MM.1S (cell line): Measurements from ENCODE around the gene B3GALNT1.

Source experiments
- DNase-seq: peaks from one replicate; pipeline ENCODE4 v3.0.0-alpha.2; 2015
- H2AFZ ChIP-seq: fragments of 300-600 bp; sonication (generic); 2 replicates; pipeline ENCODE4 v1.6.0; 2016; ENCODE audit warnings: antibody characterized with exemption, low read length
- H3F3A ChIP-seq: fragments of 300-600 bp; sonication (generic); 2 replicates; pipeline ENCODE4 v1.6.1; 2016; ENCODE audit warnings: mild to moderate bottlenecking, antibody characterized with exemption, low read length, moderate library complexity, mixed read lengths; ENCODE audit not compliant: insufficient read depth
- H3K27ac ChIP-seq: fragments of 300-600 bp; sonication (generic); 2 replicates; pipeline ENCODE4 v1.5.1; 2016; ENCODE audit warnings: mild to moderate bottlenecking, low read length
- H3K27me3 ChIP-seq: fragments of 300-600 bp; sonication (generic); replicated peaks from 2 replicates; pipeline ENCODE4 v1.6.0; 2016; ENCODE audit warnings: low read length; ENCODE audit not compliant: insufficient read depth
- H3K36me3 ChIP-seq: fragments of 300-600 bp; sonication (generic); replicated peaks from 2 replicates; pipeline ENCODE4 v1.6.1; 2016; ENCODE audit warnings: mild to moderate bottlenecking, low read length, mixed read lengths; ENCODE audit not compliant: insufficient read depth
- H3K4me1 ChIP-seq: fragments of 300-600 bp; sonication (generic); 2 replicates; pipeline ENCODE4 v1.6.1; 2016; ENCODE audit warnings: low read length, mixed read lengths
- H3K4me2 ChIP-seq: fragments of 300-600 bp; sonication (generic); 2 replicates; pipeline ENCODE4 v1.6.0; 2016; ENCODE audit warnings: low read depth, low read length
- H3K4me3 ChIP-seq: fragments of 300-600 bp; sonication (generic); 2 replicates; pipeline ENCODE4 v1.5.1; 2016; ENCODE audit warnings: low read length, mixed read lengths
- H3K79me2 ChIP-seq: fragments of 300-600 bp; sonication (generic); 2 replicates; pipeline ENCODE4 v1.6.1; 2016; ENCODE audit warnings: mixed run types, low read length, mixed read lengths
- H3K9ac ChIP-seq: fragments of 300-600 bp; sonication (generic); 2 replicates; pipeline ENCODE4 v1.6.1; 2016; ENCODE audit warnings: low read length, mixed read lengths
- H3K9me2 ChIP-seq: fragments of 300-600 bp; sonication (generic); replicated peaks from 2 replicates; pipeline ENCODE4 v1.6.1; 2016; ENCODE audit warnings: mild to moderate bottlenecking, low read length, mixed read lengths; ENCODE audit not compliant: insufficient read depth
- H3K9me3 ChIP-seq: fragments of 300-600 bp; sonication (generic); replicated peaks from 2 replicates; pipeline ENCODE4 v1.6.1; 2016; ENCODE audit warnings: mild to moderate bottlenecking, low read length, mixed read lengths; ENCODE audit not compliant: insufficient read depth
- H4K20me1 ChIP-seq: fragments of 300-600 bp; sonication (generic); 2 replicates; pipeline ENCODE4 v1.6.1; 2016; ENCODE audit warnings: mild to moderate bottlenecking, low read length, moderate library complexity, mixed read lengths; ENCODE audit not compliant: insufficient read depth
- EZH2 ChIP-seq: fragments of 300-600 bp; sonication (generic); optimal IDR thresholded peaks from 2 replicates; pipeline ENCODE3; 2017; ENCODE audit warnings: low read depth, mild to moderate bottlenecking, antibody characterized with exemption, low read length, mixed read lengths
- EZH2phosphoT487 ChIP-seq: fragments of 300-600 bp; sonication (generic); IDR thresholded peaks from 2 replicates; pipeline ENCODE4 v1.6.1; 2018; ENCODE audit warnings: antibody characterized with exemption, low read length
- TF ChIP-seq, protein P1 (sequence below): fragments of 300-600 bp; sonication (generic); IDR thresholded peaks from 2 replicates; pipeline ENCODE4 v1.5.1; 2016; ENCODE audit warnings: antibody characterized with exemption, low read length, mixed read lengths

Gene B3GALNT1

DNA sequence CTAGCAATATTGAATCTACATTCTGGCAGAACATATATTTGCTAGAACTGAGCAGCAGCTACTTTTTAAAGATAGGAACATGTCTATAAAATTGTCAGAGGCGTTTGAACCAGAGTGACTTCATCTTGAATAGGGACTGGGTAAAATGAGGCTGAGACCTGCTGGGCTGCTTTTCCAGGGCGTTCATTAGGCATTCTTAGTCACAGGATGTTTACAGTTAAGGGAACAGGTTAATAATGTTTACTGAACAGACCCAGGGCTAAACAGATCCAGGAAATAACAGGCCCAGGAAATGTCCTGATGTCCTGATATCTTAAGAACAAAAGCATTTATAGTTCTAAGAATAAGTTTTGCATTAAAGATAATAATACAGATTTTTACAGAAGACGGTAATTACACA is 34.5 kb upstream of the B3GALNT1 start:
- Histone ChIP-seq H3K4me3 (no peak overlapping the region), H3K9me2 (no peaks in the 10 kb centered on the region), H2AFZ (no peak overlapping the region), H3F3A (no peaks in the 10 kb centered on the region), H3K27ac (no peak overlapping the region), H3K9ac (no peak overlapping the region), H4K20me1 (no peaks in the 10 kb centered on the region), H3K36me3 (no peaks in the 10 kb centered on the region), H3K79me2 (no peaks in the 10 kb centered on the region), H3K9me3 (no peaks in the 10 kb centered on the region), H3K4me2 (no peak overlapping the region), H3K4me1 (no peaks in the 10 kb centered on the region), H3K27me3 (no peaks in the 10 kb centered on the region)
- no peak for DNase-seq
- TF ChIP-seq, protein P1, sequence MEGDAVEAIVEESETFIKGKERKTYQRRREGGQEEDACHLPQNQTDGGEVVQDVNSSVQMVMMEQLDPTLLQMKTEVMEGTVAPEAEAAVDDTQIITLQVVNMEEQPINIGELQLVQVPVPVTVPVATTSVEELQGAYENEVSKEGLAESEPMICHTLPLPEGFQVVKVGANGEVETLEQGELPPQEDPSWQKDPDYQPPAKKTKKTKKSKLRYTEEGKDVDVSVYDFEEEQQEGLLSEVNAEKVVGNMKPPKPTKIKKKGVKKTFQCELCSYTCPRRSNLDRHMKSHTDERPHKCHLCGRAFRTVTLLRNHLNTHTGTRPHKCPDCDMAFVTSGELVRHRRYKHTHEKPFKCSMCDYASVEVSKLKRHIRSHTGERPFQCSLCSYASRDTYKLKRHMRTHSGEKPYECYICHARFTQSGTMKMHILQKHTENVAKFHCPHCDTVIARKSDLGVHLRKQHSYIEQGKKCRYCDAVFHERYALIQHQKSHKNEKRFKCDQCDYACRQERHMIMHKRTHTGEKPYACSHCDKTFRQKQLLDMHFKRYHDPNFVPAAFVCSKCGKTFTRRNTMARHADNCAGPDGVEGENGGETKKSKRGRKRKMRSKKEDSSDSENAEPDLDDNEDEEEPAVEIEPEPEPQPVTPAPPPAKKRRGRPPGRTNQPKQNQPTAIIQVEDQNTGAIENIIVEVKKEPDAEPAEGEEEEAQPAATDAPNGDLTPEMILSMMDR: no peak
- TF ChIP-seq EZH2 (no peak), EZH2phosphoT487 (no peak)

DNA sequence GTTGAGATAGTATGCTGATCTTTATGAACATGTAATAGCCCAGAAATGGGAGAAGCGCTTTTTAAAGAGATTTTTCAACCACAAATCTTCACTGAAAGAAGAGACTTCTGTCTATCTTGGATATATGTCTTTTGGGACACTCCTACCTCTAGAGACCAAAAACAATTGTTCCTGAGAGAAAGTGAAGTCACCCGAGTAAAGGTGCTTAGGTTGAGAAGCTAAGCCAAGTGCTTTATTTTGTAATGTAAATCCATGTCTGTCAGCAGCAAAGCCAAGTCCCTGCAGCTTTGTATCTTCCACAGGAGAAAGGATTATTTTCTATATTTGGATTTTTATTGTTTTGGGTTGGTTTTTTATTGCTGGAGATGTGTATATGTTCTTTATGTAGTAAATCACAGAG is 32.1 kb upstream of the B3GALNT1 start:
- no peaks in the 10 kb centered on the region for H3F3A ChIP-seq
- no peak for DNase-seq

GRCh38 chr3:161132391-161132790 is 27.2 kb upstream of the B3GALNT1 start:
- Histone ChIP-seq H3K4me3 (no peak overlapping the region), H4K20me1 (no peaks in the 10 kb centered on the region), H3K36me3 (no peaks in the 10 kb centered on the region), H3K27ac (no peak overlapping the region), H3K4me1 (no peaks in the 10 kb centered on the region), H3K9me2 (no peaks in the 10 kb centered on the region), H3K79me2 (no peaks in the 10 kb centered on the region), H2AFZ (no peak overlapping the region), H3F3A (no peaks in the 10 kb centered on the region), H3K4me2 (no peak overlapping the region), H3K9ac (no peak overlapping the region), H3K27me3 (no peaks in the 10 kb centered on the region), H3K9me3 (no peaks in the 10 kb centered on the region)
- DNase-seq: no peak
- TF ChIP-seq EZH2 (no peak), EZH2phosphoT487 (no peak)
- TF ChIP-seq, protein P1: no peak

More for the DNA sequence above, 32.1 kb upstream of the B3GALNT1 start:
- Histone ChIP-seq H3K4me3 (no peak overlapping the region), H3K27me3 (no peaks in the 10 kb centered on the region), H3K4me2 (no peak overlapping the region), H3K27ac (no peak overlapping the region), H3K9ac (no peak overlapping the region), H3K79me2 (no peaks in the 10 kb centered on the region), H3K9me2 (no peaks in the 10 kb centered on the region), H3K4me1 (no peaks in the 10 kb centered on the region), H3K9me3 (no peaks in the 10 kb centered on the region), H4K20me1 (no peaks in the 10 kb centered on the region), H2AFZ (no peak overlapping the region), H3K36me3 (no peaks in the 10 kb centered on the region)
- TF ChIP-seq, protein P1: no peak
- TF ChIP-seq EZH2 (no peak), EZH2phosphoT487 (no peak)
